Measurements from ENCODE around the gene THOC1. TPM values are rescaled to one million over a fixed set of nuclear protein-coding genes. Genes with fewer than 3 reads are reported as not detected.
"Not testable (repeated sequence)": the region's sequence is repeated elsewhere in the genome, so short reads cannot be mapped to it uniquely, and the experiment has no call there.

The THOC1 gene
- total RNA-seq, 1 donor from 2014 or later: 12.0 TPM

GRCh38 chr18:310042-310441 is 42.2 kb upstream of the THOC1 start:
- DNase-seq (ENCODE audit: low spot score in 2 of 2): no peak
- TF ChIP-seq CTCF (IDR thresholded peaks at IDR 0.05): no peak
- Histone ChIP-seq H3K4me1 (no peaks in the 10 kb centered on the region), H3K4me3 (no peak overlapping the region), H3K27ac (no peak overlapping the region), H3K9me3 (no peaks in the 10 kb centered on the region), H3K27me3 (no peaks in the 10 kb centered on the region), H3K36me3 (no peaks in the 10 kb centered on the region)
- intact Hi-C loops (cut with DNase I): no loop called here

GRCh38 chr18:308086-308485 is 40.2 kb upstream of the THOC1 start:
- H3K27ac ChIP-seq; H3K36me3 ChIP-seq; H3K4me3 ChIP-seq; H3K27me3 ChIP-seq; intact Hi-C loops (cut with DNase I); DNase-seq (ENCODE audit: low spot score in 2 of 2); H3K4me1 ChIP-seq; H3K9me3 ChIP-seq: not testable (repeated sequence)

- no peak for TF ChIP-seq CTCF (IDR thresholded peaks at IDR 0.05)
- no peaks in the 10 kb centered on the region for H3K27me3 ChIP-seq
- intact Hi-C loops (cut with DNase I): no loop called here
- no peak for DNase-seq (ENCODE audit: low spot score in 2 of 2)
- no peaks in the 10 kb centered on the region for H3K4me1 ChIP-seq
- no peak overlapping the region for H3K4me3 ChIP-seq
- H3K36me3 ChIP-seq: no peaks in the 10 kb centered on the region
- H3K9me3 ChIP-seq: no peaks in the 10 kb centered on the region
- H3K27ac ChIP-seq: no peak overlapping the region
These were observed 38.9 kb upstream of the THOC1 start for GRCh38 chr18:306608-307255.

- no peak overlapping the region for H3K27ac ChIP-seq
- H3K9me3 ChIP-seq: no peaks in the 10 kb centered on the region
- H3K4me3 ChIP-seq: no peak overlapping the region
- intact Hi-C loops (cut with DNase I): no loop called here
- no peaks in the 10 kb centered on the region for H3K4me1 ChIP-seq
- no peaks in the 10 kb centered on the region for H3K27me3 ChIP-seq
- no peak for DNase-seq (ENCODE audit: low spot score in 2 of 2)
- H3K36me3 ChIP-seq: no peaks in the 10 kb centered on the region
- no peak for TF ChIP-seq CTCF (IDR thresholded peaks at IDR 0.05)
These were observed 37.2 kb upstream of the THOC1 start for GRCh38 chr18:305003-305501.

- Histone ChIP-seq H3K27me3 (no peaks in the 10 kb centered on the region), H3K27ac (no peak overlapping the region), H3K4me1 (no peaks in the 10 kb centered on the region), H3K4me3 (no peak overlapping the region), H3K36me3 (no peaks in the 10 kb centered on the region), H3K9me3 (no peaks in the 10 kb centered on the region)
- no peak for TF ChIP-seq CTCF (IDR thresholded peaks at IDR 0.05)
- intact Hi-C loops (cut with DNase I): no loop called here
- no peak for DNase-seq (ENCODE audit: low spot score in 2 of 2)
These were observed 35.8 kb upstream of the THOC1 start for GRCh38 chr18:303607-304006.

GRCh38 chr18:303011-303410 is 35.2 kb upstream of the THOC1 start:
- TF ChIP-seq CTCF (IDR thresholded peaks at IDR 0.05): no peak
- DNase-seq (ENCODE audit: low spot score in 2 of 2): no peak
- intact Hi-C loops (cut with DNase I): no loop called here

More at GRCh38 chr18:303011-303410, 35.2 kb upstream of the THOC1 start:
- Histone ChIP-seq H3K4me1 (no peaks in the 10 kb centered on the region), H3K36me3 (no peaks in the 10 kb centered on the region), H3K27ac (no peak overlapping the region), H3K27me3 (no peaks in the 10 kb centered on the region), H3K4me3 (no peak overlapping the region), H3K9me3 (no peaks in the 10 kb centered on the region)

Data from ascending aorta (tissue), 2 donors.